Astrocyte of the cerebellum (primary cell): ENCODE measurements around the gene MBD3L2B.

Experiments used
- DNase-seq: peaks from one replicate; pipeline ENCODE4 v3.0.0-alpha.2; 2011; ENCODE audit warnings: low read depth
- H3K4me3 ChIP-seq: 2 replicates; pipeline ENCODE4 v1.5.1; 2011; ENCODE audit warnings: mild to moderate bottlenecking, low read depth, low read length, moderate library complexity
- CTCF ChIP-seq: IDR thresholded peaks from 2 replicates; pipeline ENCODE4 v1.5.1; 2012; ENCODE audit warnings: low read length, low read depth, moderate library complexity, mild to moderate bottlenecking; ENCODE audit errors: missing control alignments
- in situ Hi-C: cut with HindIII; loops from 2 replicates; pipeline ENCODE4 v1.10.0; 2017; ENCODE audit warnings: low sequenced_read_pairs

Gene MBD3L2B

GRCh38 chr19:7018828-7019227 lies 2.4 kb downstream of the MBD3L2B start:
- no peak for DNase-seq
- no peak for TF ChIP-seq CTCF
- in situ Hi-C loops: no loop called here
- H3K4me3 ChIP-seq: no peak overlapping the region

GRCh38 chr19:7013678-7014077 lies 7.6 kb downstream of the MBD3L2B start:
- TF ChIP-seq CTCF: no peak
- no peak for DNase-seq
- no peak overlapping the region for H3K4me3 ChIP-seq
- in situ Hi-C loops: no loop called here

- no peak for DNase-seq
- in situ Hi-C loops: no loop called here
- no peak for TF ChIP-seq CTCF
- no peak overlapping the region for H3K4me3 ChIP-seq
These were observed 10.3 kb downstream of the MBD3L2B start for GRCh38 chr19:7010722-7011593.

- TF ChIP-seq CTCF: no peak
- no peak for DNase-seq
- in situ Hi-C loops: no loop called here
- H3K4me3 ChIP-seq: no peak overlapping the region
These were observed 13.4 kb downstream of the MBD3L2B start for GRCh38 chr19:7007859-7008258.

- no peak for TF ChIP-seq CTCF
- H3K4me3 ChIP-seq: no peak overlapping the region
- no peak for DNase-seq
- in situ Hi-C loops: no loop called here
These were observed 15.0 kb downstream of the MBD3L2B start for GRCh38 chr19:7006135-7006704.

- H3K4me3 ChIP-seq: no peak overlapping the region
- TF ChIP-seq CTCF: no peak
- in situ Hi-C loops: no loop called here
- no peak for DNase-seq
These were observed 16.8 kb downstream of the MBD3L2B start for GRCh38 chr19:7004313-7004931.
